ENCODE data around the gene CD79A. TPM values are rescaled to one million over a fixed set of nuclear protein-coding genes. Genes with fewer than 3 reads are reported as not detected.

The CD79A gene
- total RNA-seq, 2 experiments from 2014 or later, result 3.7 to 3.8 TPM

DNA sequence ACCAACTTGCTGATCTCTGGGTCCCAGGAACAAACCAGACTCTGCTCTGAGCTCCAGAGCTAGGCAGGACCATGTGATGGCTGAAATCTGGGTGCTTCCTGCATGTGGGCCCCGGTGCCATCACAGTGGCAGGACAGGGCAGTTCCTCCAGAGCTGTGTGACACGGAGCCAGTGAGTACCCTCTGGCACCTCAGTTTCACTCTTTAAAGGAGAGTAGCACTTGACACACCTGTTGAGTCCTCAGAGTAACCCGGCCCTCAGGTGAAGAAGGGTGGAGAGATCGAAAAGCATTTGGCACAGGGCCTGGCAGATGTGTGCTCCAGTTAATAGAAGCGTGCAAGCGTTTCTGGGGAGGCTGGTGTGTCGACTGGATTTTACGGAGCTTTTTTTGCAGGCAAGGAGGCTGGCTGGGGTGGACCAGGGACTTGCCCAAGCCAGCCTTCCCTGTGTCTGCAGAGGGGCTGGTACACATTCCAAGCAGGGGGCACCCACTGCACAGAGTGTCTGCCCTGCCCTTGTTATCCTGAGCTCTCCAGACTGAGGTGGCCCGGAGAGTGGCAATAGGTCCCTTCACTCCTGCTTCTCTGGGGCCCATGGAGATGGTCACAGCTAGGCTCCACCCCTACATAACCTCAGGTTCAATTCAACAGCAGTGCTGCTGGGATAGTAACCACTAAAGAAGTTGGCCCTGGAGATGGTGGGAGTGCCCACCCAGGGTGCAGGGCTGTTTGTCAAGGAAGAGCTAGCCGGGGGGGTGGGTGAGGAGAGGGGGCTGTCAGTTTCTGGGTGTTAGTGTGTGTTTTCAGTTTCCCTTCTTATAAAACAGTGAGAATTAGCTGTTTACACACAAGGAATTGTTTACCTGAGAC is 8.7 kb upstream of the CD79A start:
- Histone ChIP-seq H3K36me3 (ENCODE audit: insufficient read depth, low read length) (peaks cover 60% of the 10 kb centered on the region), H3K4me1 (ENCODE audit: insufficient read depth, low read length) (peaks cover 98% of the 10 kb centered on the region), H3K27ac (ENCODE audit: low read depth in 1 of 2, low read length in 2 of 2) (peak overlapping the region; percentile 42 to 66), H3K9me3 (ENCODE audit: control insufficient read depth in 1 of 2, insufficient read depth in 1 of 2, low read length in 2 of 2) (no peaks in the 10 kb centered on the region), H3K27me3 (ENCODE audit: control insufficient read depth in 1 of 2, insufficient read depth in 2 of 2, low read length in 2 of 2) (no peaks in the 10 kb centered on the region), H3K4me3 (ENCODE audit: low read length) (no peak overlapping the region)
- DNase-seq (peak in 1 of 14 experiments; percentile 17), ATAC-seq (ENCODE audit: poor library complexity) (no peak)
- Mint-ChIP-seq H3K36me3 (ENCODE audit: low read depth) (peaks cover 68% of the 10 kb centered on the region), H3K9me3 (no peaks in the 10 kb centered on the region), H3K4me3 (no peak overlapping the region), H3K4me1 (ENCODE audit: low read depth) (peaks cover 67% of the 10 kb centered on the region), H3K27ac (peak overlapping the region; percentile 87), H3K27me3 (no peaks in the 10 kb centered on the region)
- ChIA-PET POLR2A (interaction anchor here (9.0 to 11.4 kb wide), 2 partner anchors 8 to 19 kb away, joined by 125 to 465 read pairs; partner anchors contain the start of genes ARHGEF1 and RPS19), CTCF (interaction anchor here (0.7 to 1.6 kb wide), 3 partner anchors 9 to 19 kb away, joined by 3 to 5 read pairs (median 4); partner anchors contain the start of gene RPS19)
- intact Hi-C loops (cut with DNase I, micrococcal nuclease), result no loop called here
- TF ChIP-seq, protein P1, sequence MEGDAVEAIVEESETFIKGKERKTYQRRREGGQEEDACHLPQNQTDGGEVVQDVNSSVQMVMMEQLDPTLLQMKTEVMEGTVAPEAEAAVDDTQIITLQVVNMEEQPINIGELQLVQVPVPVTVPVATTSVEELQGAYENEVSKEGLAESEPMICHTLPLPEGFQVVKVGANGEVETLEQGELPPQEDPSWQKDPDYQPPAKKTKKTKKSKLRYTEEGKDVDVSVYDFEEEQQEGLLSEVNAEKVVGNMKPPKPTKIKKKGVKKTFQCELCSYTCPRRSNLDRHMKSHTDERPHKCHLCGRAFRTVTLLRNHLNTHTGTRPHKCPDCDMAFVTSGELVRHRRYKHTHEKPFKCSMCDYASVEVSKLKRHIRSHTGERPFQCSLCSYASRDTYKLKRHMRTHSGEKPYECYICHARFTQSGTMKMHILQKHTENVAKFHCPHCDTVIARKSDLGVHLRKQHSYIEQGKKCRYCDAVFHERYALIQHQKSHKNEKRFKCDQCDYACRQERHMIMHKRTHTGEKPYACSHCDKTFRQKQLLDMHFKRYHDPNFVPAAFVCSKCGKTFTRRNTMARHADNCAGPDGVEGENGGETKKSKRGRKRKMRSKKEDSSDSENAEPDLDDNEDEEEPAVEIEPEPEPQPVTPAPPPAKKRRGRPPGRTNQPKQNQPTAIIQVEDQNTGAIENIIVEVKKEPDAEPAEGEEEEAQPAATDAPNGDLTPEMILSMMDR (IDR thresholded peaks at IDR 0.05), result no peak

DNA sequence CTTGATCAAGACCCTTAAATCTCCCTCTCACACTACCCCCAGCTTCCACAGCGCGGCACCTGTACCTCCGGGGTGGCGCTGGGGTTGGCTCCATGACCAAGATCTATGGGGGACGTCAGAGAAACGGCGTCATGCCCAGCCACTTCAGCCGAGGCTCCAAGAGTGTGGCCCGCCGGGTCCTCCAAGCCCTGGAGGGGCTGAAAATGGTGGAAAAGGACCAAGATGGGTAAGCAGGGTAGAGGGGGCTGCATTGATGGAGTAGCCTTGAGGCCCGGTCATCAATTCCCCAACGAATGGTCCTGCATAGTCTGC is 8.1 kb upstream of the CD79A start:
- H3K27me3 ChIP-seq (ENCODE audit: control insufficient read depth in 1 of 2, insufficient read depth in 2 of 2, low read length in 2 of 2), result no peaks in the 10 kb centered on the region
- ChIA-PET POLR2A (interaction anchor here (9.0 to 11.4 kb wide), 2 partner anchors 9 to 18 kb away, joined by 125 to 465 read pairs; partner anchors contain the start of genes ARHGEF1 and RPS19), CTCF (interaction anchor here (0.7 to 1.6 kb wide), 2 partner anchors 9 to 18 kb away, joined by 3 to 4 read pairs; partner anchors contain the start of gene RPS19)
- H3K36me3 ChIP-seq (ENCODE audit: insufficient read depth, low read length), result peaks cover 55% of the 10 kb centered on the region
- peaks cover 98% of the 10 kb centered on the region for H3K4me1 ChIP-seq (ENCODE audit: insufficient read depth, low read length)
- H3K4me3 ChIP-seq (ENCODE audit: low read length), result no peak overlapping the region
- no peaks in the 10 kb centered on the region for H3K9me3 Mint-ChIP-seq
- peak overlapping the region; percentile 87 for H3K27ac Mint-ChIP-seq
- H3K36me3 Mint-ChIP-seq (ENCODE audit: low read depth), result peaks cover 62% of the 10 kb centered on the region
- H3K4me1 Mint-ChIP-seq (ENCODE audit: low read depth), result peaks cover 65% of the 10 kb centered on the region
- peak overlapping the region; percentile 42 to 66 for H3K27ac ChIP-seq (ENCODE audit: low read depth in 1 of 2, low read length in 2 of 2)
- no peak for ATAC-seq (ENCODE audit: poor library complexity)
- H3K4me3 Mint-ChIP-seq, result no peak overlapping the region
- no peaks in the 10 kb centered on the region for H3K9me3 ChIP-seq (ENCODE audit: control insufficient read depth in 1 of 2, insufficient read depth in 1 of 2, low read length in 2 of 2)
- intact Hi-C loops (cut with DNase I, micrococcal nuclease), result no loop called here
- H3K27me3 Mint-ChIP-seq, result no peaks in the 10 kb centered on the region
- TF ChIP-seq, protein P1 (IDR thresholded peaks at IDR 0.05), result no peak
- peak in 1 of 14 experiments; percentile 15 for DNase-seq

DNA sequence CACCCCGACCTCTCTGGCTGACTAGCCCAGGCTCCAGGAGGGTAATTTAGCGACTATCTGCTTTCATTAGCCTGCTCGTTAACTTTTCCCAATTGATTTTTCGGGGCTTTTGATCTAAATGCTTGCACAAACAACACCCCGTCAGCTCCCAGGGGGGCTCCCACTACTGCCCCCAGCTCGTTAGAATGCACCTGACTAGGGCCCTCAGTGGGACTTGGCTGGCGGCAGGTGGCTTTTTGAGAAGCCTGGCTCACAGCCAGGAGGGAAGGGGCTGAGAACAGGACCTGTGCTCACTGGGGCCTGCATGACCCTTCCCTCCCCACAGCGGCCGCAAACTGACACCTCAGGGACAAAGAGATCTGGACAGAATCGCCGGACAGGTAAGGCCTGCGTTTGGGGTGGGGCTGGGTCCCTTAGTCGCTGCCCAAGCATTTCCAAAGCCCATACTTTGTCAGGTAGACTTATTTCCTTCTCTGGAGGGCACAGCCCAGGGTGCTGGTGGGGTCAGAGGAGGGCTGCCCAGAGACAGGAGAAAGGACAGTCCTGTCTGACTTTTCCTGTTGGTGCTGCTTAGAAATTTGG is 7.6 kb upstream of the CD79A start:
- POLR2A ChIA-PET, result interaction anchor here (2.7 to 11.4 kb wide), 3 partner anchors 9 to 90 kb away, joined by 13 to 465 read pairs (median 125); partner anchors contain the start of genes ARHGEF1, RABAC1 and RPS19
- peak overlapping the region; percentile 98 for H3K27ac Mint-ChIP-seq
- CTCF ChIA-PET, result interaction anchor here (0.7 kb wide), 1 partner anchor 10 kb away, joined by 3 read pairs; the partner anchor contains the start of gene RPS19
- peaks cover 64% of the 10 kb centered on the region for H3K4me1 Mint-ChIP-seq (ENCODE audit: low read depth)
- H3K9me3 Mint-ChIP-seq, result no peaks in the 10 kb centered on the region
- H3K9me3 ChIP-seq (ENCODE audit: control insufficient read depth in 1 of 2, insufficient read depth in 1 of 2, low read length in 2 of 2), result no peaks in the 10 kb centered on the region
- peaks cover 56% of the 10 kb centered on the region for H3K36me3 Mint-ChIP-seq (ENCODE audit: low read depth)
- intact Hi-C loops (cut with DNase I, micrococcal nuclease), result no loop called here
- H3K4me3 Mint-ChIP-seq, result peak overlapping the region; percentile 7
- no peaks in the 10 kb centered on the region for H3K27me3 ChIP-seq (ENCODE audit: control insufficient read depth in 1 of 2, insufficient read depth in 2 of 2, low read length in 2 of 2)
- H3K4me1 ChIP-seq (ENCODE audit: insufficient read depth, low read length), result peaks cover 98% of the 10 kb centered on the region
- ATAC-seq (ENCODE audit: poor library complexity) (no peak), DNase-seq (peak in 1 of 14 experiments; percentile 25)
- H3K27ac ChIP-seq (ENCODE audit: low read depth in 1 of 2, low read length in 2 of 2), result peak overlapping the region; percentile 37 to 66
- no peaks in the 10 kb centered on the region for H3K27me3 Mint-ChIP-seq
- H3K4me3 ChIP-seq (ENCODE audit: low read length), result no peak overlapping the region
- H3K36me3 ChIP-seq (ENCODE audit: insufficient read depth, low read length), result peaks cover 50% of the 10 kb centered on the region
- TF ChIP-seq, protein P1 (IDR thresholded peaks at IDR 0.05), result no peak

All from CD4-positive, alpha-beta T cell (primary cell).